Activated CD8-positive, alpha-beta memory T cell treated with anti-CD3 and anti-CD28 coated beads for 4 hours (primary cell): Measurements from ENCODE around the gene FHAD1.

Experiments used
- DNase-seq, 2 donors: peaks; one replicate each; pipeline ENCODE4 v3.0.0-alpha.2; 2020; ENCODE audit warnings: low read depth in 2 of 2

The FHAD1 gene

DNA sequence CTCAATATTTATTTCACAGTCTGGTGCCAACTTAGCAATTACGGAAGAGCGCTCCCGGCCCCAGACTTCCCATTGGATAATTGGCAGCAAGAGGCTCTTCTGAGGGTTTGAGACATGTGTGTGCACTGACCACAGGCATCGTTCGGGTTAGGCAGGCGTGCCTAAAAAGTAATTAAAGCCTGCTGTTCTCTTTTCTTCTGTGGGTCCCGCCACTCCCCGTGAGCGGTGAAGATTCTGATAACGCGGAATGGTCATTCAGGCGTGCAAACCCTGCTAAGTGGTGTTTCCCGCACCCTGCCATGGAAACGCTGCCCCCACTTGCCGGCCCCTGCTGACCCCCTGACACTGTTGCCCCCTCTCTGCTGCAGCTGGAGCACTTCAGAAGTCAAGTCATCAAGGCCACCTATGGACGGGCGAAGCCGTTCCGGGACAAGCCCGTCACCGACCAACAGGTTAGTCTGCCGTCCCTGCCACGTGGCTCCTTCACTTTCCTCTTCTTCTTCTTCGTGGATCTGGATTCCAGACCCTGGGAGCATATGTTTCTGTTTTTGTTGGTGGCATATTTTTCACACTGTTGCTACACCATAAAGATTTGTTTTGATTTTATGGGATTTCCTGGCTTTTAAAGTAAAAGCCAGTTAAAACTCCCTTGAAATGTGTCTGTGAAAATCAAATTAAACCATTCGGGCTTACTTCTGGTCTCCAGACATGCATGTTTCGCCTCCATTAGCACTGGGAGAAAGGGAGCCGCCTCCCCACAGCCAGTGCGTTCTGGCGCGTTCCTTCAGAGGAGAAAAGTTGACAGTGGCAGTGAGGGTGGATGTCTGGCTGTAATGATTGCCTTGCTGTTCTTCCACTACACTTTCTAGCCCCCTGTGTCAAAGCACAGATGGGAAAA lies 79.9 kb downstream of the FHAD1 start:
- DNase-seq: no peak

DNA sequence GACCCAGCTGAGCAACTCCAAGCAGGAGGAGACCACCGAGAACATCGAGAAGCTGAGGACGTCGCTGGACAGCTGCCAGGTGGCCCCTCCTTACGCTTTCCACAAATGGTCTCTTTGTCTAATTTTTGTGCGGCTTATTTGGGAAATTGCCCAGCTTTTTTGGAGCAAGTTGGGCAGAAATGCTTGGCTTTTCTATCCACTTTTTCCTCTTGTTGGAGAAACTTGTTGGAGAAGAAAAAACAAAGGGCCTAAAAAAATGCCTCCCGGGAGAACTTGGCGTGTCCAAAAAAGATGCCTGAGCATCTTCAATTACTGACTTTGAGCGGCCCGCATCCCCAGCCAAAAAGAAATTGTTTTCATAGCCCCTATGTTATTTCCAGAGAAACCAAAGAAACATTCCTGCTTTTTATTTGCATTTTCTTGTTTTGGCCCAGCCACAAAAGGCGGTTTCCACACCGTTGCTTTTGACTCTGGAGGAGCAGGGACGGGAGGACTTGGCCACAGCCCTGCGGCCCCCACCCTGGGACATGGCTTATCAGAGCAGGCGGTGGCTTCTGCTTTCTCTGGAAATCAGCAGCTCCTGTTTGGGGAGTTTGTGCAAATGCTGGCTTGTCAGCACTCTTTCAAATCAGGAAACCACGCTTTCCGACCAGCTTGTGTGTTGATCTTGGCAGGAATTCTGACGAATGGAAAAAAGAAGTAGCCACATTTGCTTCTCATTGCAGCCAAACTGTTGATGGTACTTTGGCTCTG lies 81.5 kb downstream of the FHAD1 start:
- DNase-seq: no peak

DNA sequence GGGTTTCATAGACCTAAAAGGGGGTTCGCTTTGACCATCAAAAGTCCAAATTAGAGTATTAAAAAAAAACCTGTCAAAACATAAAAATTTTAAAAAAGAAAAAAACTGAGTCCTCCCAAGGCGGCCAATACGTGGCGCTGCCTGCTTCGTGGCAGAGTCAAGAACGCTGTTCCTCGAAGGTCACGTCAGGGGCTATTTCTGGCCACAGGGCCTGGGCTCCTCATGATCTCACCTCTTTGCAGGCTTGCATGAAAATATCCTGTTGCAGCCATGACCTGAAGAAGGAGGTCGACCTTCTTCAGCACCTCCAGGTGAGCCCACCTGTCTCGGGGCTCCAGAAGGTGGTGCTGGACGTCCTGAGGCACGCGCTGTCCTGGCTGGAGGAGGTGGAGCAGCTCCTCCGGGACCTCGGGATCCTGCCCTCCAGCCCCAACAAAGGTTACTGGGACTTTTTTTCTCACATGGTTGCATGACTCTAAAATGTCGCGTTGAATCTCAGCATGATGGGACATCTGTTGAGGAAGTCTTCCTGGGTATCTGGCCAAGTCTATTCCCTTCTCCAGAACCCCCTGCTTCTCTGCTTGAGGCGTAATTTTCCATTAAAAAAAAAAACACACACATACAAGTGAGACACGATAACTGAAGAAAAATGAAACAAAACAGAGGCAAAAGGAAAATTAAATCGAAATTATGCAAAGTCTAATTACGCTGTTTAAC lies 82.2 kb downstream of the FHAD1 start:
- DNase-seq: no peak

DNA sequence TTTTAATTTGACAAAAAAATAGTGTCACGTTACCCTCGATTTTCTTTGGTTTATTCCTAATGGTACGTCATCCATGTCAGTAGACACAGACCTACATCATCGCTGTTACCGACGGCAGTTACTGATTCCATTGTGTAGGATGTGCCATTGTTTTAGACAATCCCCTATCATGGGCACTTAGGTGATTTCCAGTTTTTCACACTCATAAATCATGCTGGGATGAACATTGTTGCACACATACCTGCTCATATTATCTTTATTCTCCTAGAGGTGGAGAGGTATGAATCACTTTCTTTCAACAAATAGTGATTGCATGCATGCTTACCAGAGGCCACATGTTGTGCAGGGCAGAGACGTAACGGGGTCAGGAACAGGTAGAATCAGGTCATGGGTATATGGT lies 83.0 kb downstream of the FHAD1 start:
- DNase-seq: no peak

DNA sequence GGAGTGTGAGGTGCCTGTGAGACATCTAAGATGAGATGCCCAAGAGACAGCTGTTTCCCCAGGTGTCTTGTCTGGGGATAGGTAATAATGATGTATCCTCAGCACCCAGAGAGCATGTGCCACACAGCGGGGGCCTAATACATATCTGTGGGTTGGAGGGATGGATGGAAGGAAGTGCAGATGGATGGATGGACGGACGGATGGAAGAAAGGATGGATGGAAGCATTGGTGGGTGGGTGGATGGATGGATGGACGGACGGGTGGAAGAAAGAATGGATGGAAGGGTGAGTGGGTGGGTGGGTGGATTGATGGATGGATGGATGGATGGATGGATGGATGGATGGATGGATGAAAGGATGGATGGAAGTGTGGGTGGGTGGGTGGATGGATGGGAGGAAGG lies 84.2 kb downstream of the FHAD1 start:
- no peak for DNase-seq

DNA sequence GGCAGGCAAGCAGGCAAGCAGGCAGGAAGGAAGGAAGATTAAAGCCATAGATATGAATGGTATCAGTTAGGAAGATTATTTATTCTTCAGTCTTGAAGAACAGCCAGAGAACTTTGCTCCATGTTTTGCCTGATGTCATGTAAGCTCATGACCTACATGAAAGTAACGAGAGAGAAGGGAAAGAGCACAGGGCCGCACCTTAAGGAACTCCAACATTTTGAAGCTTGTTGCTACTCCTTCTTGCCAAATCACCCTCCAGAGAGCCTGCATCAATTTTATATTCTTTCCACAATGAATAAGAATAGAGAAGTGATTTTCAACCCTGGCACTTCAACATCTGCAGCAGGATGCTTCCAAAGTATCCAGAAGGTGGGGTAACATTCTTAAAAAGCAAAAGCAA lies 84.7 kb downstream of the FHAD1 start:
- DNase-seq: no peak

DNA sequence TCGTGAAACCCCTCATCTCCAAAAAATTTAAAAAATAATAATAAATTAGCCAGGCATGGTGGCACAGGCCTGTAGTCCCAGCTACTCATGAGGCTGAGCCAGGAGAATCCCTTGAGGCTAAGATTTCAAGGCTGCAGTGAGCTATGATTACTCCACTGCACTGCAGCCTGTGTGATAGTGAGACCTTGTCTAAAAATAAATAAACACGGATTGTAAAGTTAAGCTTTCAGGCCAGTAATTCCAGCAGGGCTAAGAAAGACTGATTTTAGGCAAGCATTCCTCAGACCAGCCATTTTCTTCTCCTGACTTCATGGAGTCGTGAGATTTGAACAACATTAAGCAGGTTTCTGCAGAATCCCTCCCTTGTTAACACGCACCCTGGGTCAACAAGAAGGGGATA lies 85.5 kb downstream of the FHAD1 start:
- DNase-seq: no peak

DNA sequence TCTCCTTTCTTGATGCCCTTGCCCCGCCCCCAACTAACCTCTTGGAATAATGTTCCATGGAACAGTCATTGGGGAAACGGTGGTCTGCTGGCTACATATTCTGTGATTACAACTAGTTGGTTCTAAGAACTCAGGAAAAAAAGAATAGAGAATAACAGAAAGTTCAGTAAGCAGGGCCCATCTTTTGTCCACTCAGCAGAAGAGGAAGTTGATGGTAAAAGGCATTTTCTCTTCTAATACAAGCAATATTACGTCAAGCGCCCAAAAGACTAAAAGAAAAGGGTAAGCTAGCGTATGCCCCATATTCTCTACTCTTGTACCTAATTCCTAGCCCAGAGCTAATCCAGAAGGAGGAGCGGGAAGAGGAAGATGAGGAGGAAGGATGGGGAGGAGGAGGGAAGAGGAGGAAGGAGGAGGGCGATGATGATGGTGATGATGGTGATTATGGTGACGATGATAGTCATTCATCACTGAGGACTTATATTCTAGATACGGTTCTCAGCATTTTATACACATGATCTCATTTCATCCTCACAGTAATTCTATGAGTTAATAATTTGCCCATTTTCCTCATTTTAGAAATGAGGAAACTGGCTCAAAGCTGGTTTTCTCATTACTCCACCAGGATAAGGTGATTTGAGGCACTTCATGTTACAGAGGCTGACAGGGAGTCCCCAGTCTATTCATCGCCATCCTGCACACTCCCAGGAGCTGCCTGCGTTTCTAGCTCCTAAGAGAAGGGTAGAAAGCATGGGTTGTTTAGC lies 86.1 kb downstream of the FHAD1 start:
- no peak for DNase-seq

DNA sequence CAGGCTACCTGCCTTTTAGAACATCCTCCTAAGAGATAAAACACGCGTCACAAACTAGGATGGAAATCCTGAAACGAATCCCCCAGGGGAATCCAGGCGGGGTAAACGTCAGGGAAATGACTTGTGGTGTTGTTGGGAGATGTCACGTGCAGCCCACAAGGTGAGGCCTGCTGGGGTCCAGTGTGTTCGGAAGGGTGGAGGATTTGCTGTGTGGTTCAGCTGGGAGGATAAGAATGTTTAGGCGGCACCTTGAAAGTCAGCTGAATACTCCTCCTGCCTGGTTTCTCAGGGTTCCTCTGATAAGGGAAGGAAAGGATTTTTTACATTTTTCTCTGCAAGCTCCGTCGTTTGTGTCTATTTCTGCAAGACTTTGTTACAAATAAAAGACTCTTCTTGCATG lies 88.0 kb downstream of the FHAD1 start:
- no peak for DNase-seq

DNA sequence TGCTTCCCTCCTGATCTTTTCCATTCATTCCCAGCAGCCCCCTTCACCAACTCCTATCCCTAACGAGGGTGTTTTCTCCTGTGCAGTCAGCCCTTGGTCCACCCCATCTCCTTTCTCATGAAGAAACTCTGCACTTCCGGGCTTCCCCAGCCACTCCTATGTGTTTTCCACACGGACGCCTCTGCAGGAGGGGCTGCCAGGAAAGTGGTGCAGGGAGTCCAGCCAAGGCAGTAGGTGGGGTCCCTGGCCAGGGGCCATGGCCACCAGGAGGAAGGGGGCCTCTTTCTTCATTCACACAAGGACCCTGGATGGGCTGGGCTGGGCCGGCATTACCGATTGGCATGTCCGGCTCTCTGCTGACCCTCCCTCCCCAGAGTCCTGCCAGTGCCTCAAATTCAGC lies 89.8 kb downstream of the FHAD1 start:
- no peak for DNase-seq

DNA sequence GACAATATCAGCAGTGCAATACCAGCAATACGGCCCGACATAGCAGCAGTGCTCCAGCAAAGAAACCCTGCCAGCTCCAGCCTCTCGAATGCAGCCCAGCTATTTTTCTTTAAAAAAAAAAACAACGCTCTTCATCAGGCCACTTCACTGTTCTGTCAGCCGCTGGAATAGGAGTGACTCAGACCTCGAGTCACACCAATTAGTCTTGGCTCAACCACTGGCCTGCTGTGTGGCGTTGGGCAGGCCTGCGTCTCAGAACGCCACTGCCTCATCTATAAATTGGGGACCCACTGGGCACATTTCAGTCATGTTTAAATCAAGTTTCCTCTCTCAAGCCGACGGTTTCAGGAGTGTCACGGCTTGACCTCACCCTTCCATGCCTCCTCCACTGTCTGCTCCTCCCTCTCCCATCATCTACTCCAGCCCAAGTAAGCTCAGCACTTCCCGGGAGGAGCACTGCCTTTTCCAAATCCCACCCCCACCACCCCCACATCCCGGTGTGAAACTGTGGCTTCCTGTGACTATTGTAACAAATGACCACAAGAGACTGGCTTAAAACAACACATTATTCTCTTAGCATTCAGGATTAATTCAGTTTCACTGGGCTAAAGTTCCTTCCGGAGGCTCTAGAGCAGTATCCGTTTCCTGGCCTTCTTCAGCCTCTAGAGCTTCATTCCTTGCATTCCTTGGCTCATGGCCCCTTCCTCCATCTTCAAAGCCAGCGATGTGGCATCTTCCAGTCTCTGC lies 90.8 kb downstream of the FHAD1 start:
- no peak for DNase-seq

DNA sequence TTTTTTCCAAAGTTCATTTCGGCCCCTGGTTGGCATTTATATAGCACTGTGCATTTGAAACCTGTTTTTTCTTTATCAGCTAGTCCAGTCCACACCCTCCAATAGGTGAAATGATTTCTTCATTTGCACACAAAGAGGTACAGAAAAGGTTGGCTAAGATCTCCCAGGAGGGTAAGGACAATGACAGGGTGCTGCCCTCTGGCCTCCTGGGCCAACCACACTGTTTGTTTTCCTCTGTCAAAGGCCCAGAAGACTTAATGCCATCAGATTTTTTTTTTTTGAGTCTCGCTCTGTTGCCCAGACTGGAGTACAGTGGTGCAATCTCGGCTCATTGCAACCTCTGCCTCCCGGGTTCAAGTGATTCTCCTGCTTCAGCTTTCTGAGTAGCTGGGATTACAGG lies 92.5 kb downstream of the FHAD1 start:
- DNase-seq: no peak

DNA sequence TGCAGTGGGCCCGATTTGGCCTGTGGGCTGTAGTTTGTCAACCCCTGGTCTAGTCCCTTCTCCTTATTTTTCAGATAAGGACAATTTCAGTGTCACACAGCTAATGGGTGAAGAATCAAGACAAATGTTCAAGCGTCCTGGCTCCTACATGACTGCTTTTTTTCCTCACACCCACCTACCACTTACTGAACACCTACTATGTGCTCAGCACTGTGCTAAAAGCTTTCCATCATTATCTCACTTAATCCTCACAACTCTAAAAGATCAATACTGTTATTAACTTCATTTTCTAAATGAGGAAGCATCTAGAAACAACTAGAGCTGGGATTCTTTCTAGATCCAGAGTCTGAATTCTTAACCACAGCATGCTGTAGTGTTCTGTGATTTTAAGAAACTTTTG lies 94.2 kb downstream of the FHAD1 start:
- no peak for DNase-seq

DNA sequence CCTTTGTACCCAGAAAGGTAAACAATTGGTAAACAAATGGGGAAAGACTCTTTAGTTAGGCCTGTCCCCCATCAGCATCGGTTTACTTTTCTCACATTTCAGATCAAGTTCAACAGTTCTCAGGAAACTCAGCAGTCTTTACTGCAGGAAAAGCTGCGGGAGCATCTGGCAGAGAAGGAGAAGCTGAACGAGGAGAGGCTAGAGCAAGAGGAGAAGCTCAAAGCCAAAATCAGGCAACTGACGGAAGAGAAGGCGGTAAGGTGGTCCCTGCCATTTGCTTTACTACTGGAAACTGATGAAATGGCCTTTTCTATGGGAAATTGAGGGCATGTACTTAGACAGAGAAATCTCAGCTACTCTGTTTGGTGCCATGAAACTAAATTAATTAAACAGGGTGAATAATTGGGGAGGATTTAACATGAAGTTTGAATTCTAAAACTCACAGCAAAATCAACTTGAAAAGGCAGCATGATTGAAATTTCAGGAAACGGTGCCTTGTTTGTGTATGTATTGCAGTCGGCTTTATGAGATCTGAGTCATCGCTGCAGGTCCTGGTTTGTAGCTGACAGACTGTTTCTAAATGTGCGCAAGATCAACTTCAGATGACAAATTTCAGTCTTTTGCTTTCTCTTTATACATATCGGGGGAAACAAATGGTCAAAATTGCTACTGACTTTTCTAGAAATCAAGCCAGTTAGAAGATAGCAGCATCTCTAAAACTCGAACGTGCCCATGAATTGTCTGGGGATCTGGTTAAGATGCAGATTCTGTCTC lies 94.8 kb downstream of the FHAD1 start:
- DNase-seq: no peak

DNA sequence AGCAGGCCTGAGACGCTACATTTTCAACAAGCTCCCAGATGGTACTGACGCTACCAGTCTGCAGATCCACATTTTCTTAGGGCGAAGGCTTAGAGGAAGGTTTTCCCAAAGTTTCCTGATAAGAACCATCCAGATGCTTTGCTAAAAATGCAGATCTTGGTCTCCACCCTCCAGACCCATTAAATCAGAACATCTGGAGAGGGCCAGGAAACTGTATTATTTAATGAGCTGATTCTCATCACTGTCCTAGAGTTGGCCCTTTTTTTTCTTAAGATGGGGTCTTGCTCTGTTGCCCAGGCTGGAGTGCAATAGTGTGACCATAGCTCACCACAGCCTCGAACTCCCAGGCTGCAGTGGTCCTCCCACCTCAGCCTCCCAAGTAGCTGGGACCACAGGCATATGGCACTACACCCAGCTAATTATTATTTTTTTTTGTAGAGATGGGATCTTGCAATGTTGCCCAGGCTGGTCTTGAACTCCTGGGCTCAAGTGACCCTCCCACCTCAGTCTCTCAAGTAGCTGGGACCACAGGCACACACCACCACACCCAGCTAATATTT lies 95.5 kb downstream of the FHAD1 start:
- DNase-seq: no peak

DNA sequence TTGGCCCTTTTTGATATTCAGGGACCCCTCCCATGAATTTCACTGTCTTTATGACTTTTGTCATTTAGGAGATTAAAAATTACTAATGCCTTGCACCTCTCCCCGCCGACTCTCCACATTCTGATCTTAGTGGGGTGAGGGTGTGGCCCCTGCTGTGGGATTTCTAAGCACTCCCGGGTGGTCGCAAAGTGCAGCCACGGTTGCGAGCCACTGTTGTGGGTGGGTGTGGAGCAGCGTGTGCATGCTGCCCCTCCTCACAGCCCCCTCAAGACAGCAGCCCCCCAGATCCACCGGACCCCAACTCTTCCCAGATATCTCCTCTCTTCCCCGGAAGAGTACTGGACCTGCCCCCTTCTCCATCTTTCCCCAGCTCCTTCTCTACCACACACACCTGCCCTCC lies 96.1 kb downstream of the FHAD1 start:
- no peak for DNase-seq

DNA sequence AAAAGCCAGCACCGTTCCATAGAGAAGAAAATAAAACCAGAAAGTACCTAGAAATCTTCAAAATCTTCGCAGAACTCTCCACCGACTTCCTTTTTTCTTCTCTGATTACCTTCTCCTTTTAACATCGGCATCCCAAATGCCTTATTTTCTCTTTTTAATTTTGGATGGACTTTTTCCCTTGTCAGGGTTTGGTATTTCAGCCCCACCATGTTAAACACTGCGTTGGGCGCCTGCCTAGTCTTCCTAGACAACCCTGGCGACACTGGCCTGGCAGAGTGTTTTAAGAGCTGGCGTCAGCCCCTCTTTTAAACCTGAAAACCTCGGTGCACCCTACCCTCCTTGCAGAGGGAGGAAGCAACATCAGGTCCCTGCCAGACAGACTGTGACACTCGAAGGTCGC lies 96.7 kb downstream of the FHAD1 start:
- no peak for DNase-seq

DNA sequence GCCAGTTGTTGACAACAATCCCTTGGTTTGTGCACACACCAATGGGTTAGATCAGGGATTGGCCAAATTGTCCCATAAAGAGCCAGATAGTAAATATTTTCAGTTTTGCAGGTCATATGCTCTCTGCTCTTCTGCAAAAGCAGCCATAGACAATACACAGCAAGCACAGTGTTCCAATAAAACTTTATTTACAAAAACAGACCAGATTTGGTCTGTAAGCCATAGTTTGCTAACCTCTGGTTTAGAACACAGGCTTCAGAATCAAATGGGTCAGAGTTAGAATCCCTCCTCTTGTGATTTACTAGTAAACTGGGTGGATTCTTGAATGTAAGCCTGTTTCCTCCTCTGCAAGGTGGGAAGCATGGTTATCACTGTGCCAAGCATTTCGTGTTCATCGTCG lies 97.4 kb downstream of the FHAD1 start:
- DNase-seq: no peak

DNA sequence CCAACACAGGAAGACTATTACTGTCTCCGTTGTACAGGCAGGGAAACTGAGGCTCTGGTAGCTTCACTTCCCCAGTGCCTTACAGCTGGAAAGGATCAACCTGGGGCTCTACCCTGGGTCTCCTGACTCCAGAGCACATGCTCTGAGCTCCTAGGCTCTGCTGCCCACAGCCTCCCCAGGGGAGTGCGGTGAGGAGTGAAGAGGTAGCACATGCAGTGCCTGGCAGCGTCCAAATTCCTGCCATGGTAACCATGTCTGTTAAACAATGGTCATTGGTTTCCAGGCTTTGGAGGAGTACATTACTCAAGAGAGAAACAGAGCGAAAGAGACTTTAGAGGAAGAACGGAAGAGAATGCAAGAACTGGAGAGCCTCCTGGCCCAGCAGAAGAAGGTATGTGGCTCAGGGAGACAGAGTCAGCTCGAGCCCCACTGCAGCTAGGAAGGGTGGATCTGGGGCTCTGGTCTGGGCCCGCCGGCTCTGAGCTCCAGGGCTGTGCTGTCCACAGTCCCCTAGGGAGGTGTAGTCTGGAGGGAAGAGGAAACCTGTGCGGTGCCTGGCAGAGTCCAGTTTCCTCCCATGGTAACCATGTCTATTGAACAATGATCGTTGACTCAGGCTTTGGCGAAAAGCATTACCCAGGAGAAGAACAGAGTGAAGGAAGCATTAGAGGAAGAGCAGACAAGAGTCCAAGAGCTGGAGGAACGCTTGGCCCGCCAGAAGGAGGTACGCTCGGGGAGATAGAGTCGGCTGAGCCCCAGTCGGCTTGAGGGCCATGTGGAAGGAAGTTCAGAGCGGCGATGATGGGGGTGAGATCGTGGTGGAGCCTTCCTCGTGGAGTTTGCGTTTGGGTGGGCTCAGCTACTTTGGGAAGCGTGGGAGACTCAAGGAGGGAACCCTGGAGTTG lies 98.0 kb downstream of the FHAD1 start:
- DNase-seq: no peak
